Superior temporal gyrus (tissue), 1 donor: ENCODE measurements around the gene TFAP2A.
A peak's percentile ranks its signal among the peaks of the same experiment; 100 is the strongest.

Source experiments
- DNase-seq: peaks from one replicate; pipeline ENCODE4 v3.0.0-alpha.2; 2016; ENCODE audit errors: extremely low spot score

The TFAP2A gene

GRCh38 chr6:10414756-10415616 lies at the start of gene TFAP2A:
TSS of gene TFAP2A (minus strand) at chr6:10415074. CDS start at chr6:10414991, 83 bp downstream.
- no peak for DNase-seq

- DNase-seq = no peak
Measured at GRCh38 chr6:10463491-10464481, 48.9 kb upstream of the TFAP2A start.

- DNase-seq = no peak
Measured at GRCh38 chr6:10463040-10463439, 48.2 kb upstream of the TFAP2A start.

- no peak for DNase-seq
Measured at GRCh38 chr6:10461850-10462249, 47.0 kb upstream of the TFAP2A start.

GRCh38 chr6:10460096-10460495 lies 45.2 kb upstream of the TFAP2A start:
- DNase-seq = no peak

GRCh38 chr6:10458287-10458686 lies 43.4 kb upstream of the TFAP2A start:
- no peak for DNase-seq

GRCh38 chr6:10453596-10453995 lies 38.7 kb upstream of the TFAP2A start:
- DNase-seq = no peak

- DNase-seq = no peak
Measured at GRCh38 chr6:10451828-10452509, 37.1 kb upstream of the TFAP2A start.

- no peak for DNase-seq
Measured at GRCh38 chr6:10451394-10451793, 36.5 kb upstream of the TFAP2A start.

GRCh38 chr6:10449751-10450150 lies 34.9 kb upstream of the TFAP2A start:
- no peak for DNase-seq

- DNase-seq = no peak
Measured at GRCh38 chr6:10448096-10448495, 33.2 kb upstream of the TFAP2A start.

GRCh38 chr6:10446548-10446947 lies 31.7 kb upstream of the TFAP2A start:
- DNase-seq = no peak

- no peak for DNase-seq
Measured at GRCh38 chr6:10441655-10442009, 26.8 kb upstream of the TFAP2A start.

- no peak for DNase-seq
Measured at GRCh38 chr6:10441004-10441654, 26.3 kb upstream of the TFAP2A start.

- no peak for DNase-seq
Measured at GRCh38 chr6:10437891-10438290, 23.0 kb upstream of the TFAP2A start.

- DNase-seq = no peak
Measured at GRCh38 chr6:10434235-10434634, 19.4 kb upstream of the TFAP2A start.

- no peak for DNase-seq
Measured at GRCh38 chr6:10433322-10433721, 18.4 kb upstream of the TFAP2A start.

- DNase-seq = no peak
Measured at GRCh38 chr6:10431423-10432164, 16.7 kb upstream of the TFAP2A start.

- DNase-seq = peak; percentile 85
Measured at GRCh38 chr6:10429638-10430427, 15.0 kb upstream of the TFAP2A start.

- DNase-seq = no peak
Measured at GRCh38 chr6:10426781-10427279, 12.0 kb upstream of the TFAP2A start.
